GM12873 (cell line): ENCODE measurements around the gene DNAJB6.

ENCODE experiments used
- TF ChIP-seq, protein P1 (sequence below): IDR thresholded peaks from 2 replicates; pipeline ENCODE4 v1.5.1; 2012; ENCODE audit warnings: low read depth, mild to moderate bottlenecking, moderate library complexity, low read length, control low read depth; ENCODE audit not compliant: insufficient read depth; ENCODE audit errors: missing control alignments

Gene DNAJB6

DNA sequence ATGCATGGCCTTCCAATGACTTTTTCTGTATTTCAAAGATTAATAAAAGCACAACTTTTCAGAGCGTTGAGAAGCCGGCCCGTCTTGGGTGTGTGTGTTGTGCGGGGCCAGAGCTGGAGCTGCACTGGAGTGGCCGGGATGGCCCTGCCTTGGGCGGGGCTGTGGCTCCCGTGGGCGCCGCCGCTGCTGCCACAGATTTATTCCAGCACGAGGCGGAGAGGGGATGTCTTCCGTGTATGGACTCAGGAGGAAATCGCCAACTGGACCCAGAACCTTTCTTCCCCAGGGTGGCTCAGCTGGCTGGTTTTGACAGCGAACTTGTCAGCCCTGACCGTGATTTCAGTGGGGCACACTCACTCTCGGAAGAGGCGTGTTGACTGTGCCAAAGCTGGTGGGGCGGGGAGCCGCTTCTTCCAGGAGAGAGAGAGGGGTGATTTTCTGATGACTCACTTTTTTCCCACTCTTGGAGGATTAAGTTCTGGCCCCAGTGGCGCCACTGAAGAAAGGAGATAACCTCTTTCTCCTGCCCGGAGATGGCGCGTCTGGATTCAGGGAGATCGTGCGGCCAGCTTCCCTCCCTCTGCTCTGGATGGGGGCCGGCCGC lies 72.4 kb downstream of the DNAJB6 start:
- TF ChIP-seq, protein P1, sequence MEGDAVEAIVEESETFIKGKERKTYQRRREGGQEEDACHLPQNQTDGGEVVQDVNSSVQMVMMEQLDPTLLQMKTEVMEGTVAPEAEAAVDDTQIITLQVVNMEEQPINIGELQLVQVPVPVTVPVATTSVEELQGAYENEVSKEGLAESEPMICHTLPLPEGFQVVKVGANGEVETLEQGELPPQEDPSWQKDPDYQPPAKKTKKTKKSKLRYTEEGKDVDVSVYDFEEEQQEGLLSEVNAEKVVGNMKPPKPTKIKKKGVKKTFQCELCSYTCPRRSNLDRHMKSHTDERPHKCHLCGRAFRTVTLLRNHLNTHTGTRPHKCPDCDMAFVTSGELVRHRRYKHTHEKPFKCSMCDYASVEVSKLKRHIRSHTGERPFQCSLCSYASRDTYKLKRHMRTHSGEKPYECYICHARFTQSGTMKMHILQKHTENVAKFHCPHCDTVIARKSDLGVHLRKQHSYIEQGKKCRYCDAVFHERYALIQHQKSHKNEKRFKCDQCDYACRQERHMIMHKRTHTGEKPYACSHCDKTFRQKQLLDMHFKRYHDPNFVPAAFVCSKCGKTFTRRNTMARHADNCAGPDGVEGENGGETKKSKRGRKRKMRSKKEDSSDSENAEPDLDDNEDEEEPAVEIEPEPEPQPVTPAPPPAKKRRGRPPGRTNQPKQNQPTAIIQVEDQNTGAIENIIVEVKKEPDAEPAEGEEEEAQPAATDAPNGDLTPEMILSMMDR, result no peak

DNA sequence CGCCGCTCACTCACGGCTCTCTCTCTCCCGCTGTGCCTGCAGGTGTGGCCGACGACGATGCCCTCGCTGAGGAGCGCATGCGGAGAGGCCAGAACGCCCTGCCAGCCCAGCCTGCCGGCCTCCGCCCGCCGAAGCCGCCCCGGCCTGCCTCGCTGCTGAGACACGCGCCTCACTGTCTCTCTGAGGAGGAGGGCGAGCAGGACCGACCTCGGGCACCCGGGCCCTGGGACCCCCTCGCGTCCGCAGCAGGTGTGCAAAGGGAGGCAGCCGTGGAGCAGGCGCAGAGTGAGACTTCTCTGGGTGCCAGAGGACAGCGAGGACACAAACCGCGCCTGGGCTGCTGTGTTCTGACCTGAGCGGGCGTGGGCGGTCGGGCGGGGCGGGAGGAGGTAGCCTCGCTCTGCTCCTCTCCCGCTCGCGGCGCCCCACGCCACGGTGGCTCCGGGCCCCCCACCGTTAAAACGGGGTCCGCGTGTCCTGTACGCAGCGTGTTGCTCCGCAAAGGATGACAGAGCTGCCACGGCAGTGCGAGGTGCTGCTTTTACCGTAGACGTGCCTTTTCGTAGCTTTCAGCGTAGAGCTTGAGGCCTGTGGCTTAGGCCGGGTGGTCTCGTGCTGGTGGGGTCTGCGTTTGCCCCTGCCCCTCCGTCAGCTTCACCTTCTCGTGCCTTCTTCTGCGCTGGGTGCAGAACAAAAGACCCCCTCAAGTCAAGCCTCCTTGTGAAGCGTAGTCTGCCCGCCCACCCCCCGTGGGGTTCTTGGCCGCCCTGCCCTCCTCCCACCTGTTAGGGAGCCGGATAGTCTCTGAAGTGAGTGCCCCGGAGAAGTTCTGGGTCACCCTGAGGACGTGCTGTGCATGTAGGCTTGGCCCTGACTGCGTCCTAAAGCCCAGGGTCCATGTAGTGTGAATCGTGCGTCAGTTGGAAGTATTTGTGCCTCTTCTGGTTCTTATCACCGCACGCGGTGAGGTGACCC lies 73.2 kb downstream of the DNAJB6 start:
- TF ChIP-seq, protein P1, result no peak

DNA sequence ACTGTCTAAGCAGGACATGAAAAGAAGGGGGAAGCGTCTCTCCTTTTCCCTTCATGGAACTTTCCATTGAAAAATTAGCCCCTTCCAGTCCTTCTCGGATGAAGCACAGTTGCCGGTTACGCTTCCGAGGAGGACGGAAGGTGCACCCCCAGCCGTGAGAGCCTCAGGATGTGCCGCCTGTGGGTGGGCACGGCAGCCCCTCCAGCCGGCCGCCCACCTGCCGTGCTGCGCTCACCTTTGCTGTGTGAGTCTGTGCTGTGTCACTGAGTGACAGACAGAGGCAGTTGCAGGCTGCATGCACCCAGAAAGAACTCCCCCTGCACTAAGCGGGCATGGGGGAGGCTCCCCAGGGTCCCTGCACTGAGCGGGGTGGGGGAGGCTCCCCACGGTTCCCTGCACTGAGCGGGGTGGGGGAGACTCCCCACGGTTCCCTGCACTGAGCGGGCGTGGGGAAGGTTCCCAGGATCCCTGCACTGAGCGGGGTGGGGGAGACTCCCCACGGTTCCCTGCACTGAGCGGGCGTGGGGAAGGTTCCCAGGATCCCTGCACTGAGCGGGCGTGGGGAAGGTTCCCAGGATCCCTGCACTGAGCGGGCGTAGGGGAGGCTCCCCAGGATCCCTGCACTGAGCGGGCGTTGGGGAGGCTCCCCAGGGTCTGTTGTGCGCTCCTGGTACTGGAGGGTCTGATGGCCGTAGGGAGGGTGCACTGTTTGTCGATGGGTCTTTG lies 74.2 kb downstream of the DNAJB6 start:
- TF ChIP-seq, protein P1, result no peak

DNA sequence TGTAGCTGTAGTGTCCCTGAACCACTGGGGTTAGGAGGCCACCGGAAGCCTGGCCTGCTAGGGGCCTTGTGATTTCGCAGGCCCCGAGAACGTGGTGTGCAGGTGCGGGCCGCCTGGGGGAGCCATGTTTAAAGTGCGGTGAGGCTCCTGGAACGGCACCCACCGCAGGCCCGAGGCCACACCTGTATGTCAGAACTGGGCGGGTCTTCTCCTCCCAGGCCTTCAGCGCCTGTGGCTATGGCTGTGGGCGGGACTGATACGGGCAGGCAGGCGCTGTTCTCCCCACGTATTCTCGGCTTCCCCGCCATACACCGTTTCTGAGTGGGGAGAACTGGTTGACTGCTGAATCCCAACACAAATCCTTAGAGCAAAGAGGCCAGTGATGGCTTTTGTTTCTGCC lies 74.8 kb downstream of the DNAJB6 start:
- TF ChIP-seq, protein P1, result no peak

DNA sequence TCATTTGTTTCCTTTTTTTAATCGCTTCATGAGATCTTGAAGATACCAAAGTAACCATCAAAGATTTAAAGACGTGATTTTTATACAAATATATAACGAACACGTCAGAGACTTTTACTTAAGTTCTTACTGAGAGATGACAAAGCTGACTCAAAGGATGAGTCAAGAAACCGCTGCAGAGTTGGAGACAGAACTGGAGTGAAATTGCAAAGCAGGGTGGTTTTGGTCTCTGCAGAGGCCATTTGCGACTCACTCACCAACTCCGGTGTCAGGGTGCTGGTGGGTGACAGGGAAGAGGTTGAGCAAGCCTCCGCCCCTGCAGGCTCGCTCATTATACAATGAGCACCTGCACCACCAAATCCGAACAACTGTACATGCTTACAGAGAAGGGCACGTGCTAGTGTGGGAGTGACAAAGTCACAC lies 75.2 kb downstream of the DNAJB6 start:
- TF ChIP-seq, protein P1, result no peak

DNA sequence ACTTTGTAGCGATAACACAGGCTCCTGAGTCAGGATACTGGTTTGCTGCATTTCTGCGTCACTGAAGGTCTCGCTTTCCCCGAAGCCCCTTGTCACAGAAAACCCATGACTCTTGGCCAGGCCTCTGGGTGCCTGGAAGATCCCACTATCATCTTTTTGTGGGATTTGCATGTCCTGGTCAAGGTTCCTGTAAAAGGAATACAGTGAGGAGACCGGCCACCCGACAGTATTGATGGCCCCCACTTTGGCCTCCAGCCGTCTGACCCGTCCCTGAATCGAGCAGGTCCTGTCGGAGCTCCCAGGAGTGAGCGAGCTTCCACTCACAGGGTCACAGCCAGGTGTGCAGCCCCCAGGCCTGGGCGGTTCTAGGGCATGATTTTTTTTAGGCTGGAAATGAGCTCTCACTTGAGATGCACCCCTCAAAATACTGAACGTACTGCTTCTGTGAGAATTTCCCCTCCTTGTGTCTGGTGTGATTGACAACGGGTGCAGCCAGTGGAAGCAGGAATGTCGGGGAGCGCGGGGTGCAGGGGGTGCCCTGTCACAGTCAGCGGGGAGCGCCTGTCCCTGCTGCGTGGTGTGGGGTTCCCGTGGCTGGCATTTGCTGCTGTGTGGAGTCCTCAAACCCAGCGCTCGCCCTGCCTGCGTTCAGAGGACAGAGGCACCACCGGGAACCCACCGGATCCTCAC lies 75.8 kb downstream of the DNAJB6 start:
- TF ChIP-seq, protein P1, result no peak
